Neural crest cell (in vitro differentiated cells): Measurements from ENCODE around the gene FXR1. TPM values are rescaled to one million over a fixed set of nuclear protein-coding genes. Genes with fewer than 3 reads are reported as not detected.

ENCODE experiments used
- DNase-seq: peaks from one replicate; pipeline ENCODE4 v3.0.0; 2021; ENCODE audit warnings: low read depth, mixed read lengths, low spot score
- H3K27ac Mint-ChIP-seq: one replicate; pipeline ENCODE4 v1.8.0; 2021; ENCODE audit warnings: mild to moderate bottlenecking, mixed read lengths; ENCODE audit not compliant: unreplicated experiment
- H3K27me3 Mint-ChIP-seq: 2 replicates; pipeline ENCODE4 v1.8.0; 2021; ENCODE audit warnings: low read depth, mild to moderate bottlenecking, mixed read lengths
- H3K36me3 Mint-ChIP-seq: 2 replicates; pipeline ENCODE4 v1.8.0; 2021; ENCODE audit warnings: low read depth, mild to moderate bottlenecking, mixed read lengths
- H3K4me1 Mint-ChIP-seq: 2 replicates; pipeline ENCODE4 v1.8.0; 2021; ENCODE audit warnings: mixed read lengths
- H3K4me3 Mint-ChIP-seq: one replicate; pipeline ENCODE4 v1.8.0; 2021; ENCODE audit warnings: mild to moderate bottlenecking, mixed read lengths
- H3K9me3 Mint-ChIP-seq: 2 replicates; pipeline ENCODE4 v1.8.0; 2021; ENCODE audit warnings: mixed read lengths
- total RNA-seq: library from RNA; stranded (reverse); gene quantifications from 2 replicates; pipeline ENCODE4 v1.2.1, GENCODE V29; 2021
- TF ChIP-seq, protein P1 (sequence below): fragments of 200-600 bp; sonication (generic); conservative IDR thresholded peaks from 2 replicates; pipeline ENCODE4 v1.5.0; 2021; ENCODE audit warnings: antibody characterized with exemption, mild to moderate bottlenecking

The FXR1 gene
- total RNA-seq, 1 donor from 2014 or later: 190 TPM

DNA sequence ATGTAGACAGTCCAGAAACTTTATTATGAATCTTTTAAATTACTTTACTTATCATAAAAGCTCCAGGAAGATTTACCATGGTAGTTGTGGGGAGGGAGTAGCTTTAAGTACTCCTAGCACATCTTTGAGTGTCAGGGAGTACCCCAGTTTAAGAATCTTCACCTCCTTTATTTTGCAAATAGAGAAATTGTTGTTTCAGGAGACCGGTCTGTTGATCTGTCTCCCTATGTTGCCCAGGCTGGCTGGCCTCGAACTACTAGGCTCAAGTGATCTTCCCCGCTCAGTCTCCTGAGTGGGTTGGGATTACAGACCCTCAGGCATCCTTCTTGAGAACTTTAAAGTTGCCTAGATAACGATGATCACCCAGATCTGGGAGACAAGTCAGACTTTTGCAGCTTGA lies 11.1 kb downstream of the FXR1 start:
- Mint-ChIP-seq H3K36me3 (peaks cover 3% of the 10 kb centered on the region), H3K27ac (no peak overlapping the region), H3K4me3 (no peak overlapping the region), H3K27me3 (no peaks in the 10 kb centered on the region), H3K4me1 (peaks cover 37% of the 10 kb centered on the region), H3K9me3 (no peaks in the 10 kb centered on the region)
- TF ChIP-seq, protein P1, sequence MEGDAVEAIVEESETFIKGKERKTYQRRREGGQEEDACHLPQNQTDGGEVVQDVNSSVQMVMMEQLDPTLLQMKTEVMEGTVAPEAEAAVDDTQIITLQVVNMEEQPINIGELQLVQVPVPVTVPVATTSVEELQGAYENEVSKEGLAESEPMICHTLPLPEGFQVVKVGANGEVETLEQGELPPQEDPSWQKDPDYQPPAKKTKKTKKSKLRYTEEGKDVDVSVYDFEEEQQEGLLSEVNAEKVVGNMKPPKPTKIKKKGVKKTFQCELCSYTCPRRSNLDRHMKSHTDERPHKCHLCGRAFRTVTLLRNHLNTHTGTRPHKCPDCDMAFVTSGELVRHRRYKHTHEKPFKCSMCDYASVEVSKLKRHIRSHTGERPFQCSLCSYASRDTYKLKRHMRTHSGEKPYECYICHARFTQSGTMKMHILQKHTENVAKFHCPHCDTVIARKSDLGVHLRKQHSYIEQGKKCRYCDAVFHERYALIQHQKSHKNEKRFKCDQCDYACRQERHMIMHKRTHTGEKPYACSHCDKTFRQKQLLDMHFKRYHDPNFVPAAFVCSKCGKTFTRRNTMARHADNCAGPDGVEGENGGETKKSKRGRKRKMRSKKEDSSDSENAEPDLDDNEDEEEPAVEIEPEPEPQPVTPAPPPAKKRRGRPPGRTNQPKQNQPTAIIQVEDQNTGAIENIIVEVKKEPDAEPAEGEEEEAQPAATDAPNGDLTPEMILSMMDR: no peak
- DNase-seq: no peak

- DNase-seq: no peak
- no peaks in the 10 kb centered on the region for H3K9me3 Mint-ChIP-seq
- H3K27ac Mint-ChIP-seq: no peak overlapping the region
- TF ChIP-seq, protein P1: no peak
- H3K4me1 Mint-ChIP-seq: peaks cover 33% of the 10 kb centered on the region
- peaks cover 8% of the 10 kb centered on the region for H3K36me3 Mint-ChIP-seq
- no peaks in the 10 kb centered on the region for H3K27me3 Mint-ChIP-seq
- H3K4me3 Mint-ChIP-seq: no peak overlapping the region
Measured at GRCh38 chr3:180926526-180926925, 14.1 kb downstream of the FXR1 start.

DNA sequence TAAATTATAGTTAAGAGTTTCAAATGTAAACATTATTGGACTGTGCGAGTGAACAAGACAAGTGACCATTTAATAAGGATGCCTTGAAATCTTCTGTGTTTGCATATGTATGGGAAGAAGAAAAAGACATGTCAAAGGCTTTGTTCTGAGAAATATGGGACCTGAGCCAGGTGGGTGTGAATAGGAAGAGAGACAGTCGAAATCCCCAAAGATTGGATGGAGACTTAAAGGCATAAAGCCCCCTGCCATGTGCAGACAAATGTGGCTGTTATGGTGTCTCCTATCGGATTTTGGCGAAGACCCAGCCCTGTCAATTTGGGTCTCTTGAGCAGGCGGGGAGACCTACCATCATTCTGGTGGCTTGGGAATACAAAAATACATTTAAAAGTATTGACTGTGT lies 16.9 kb downstream of the FXR1 start:
- Mint-ChIP-seq H3K27ac (no peak overlapping the region), H3K27me3 (no peaks in the 10 kb centered on the region), H3K4me3 (no peak overlapping the region), H3K4me1 (peaks cover 30% of the 10 kb centered on the region), H3K9me3 (no peaks in the 10 kb centered on the region), H3K36me3 (peaks cover 8% of the 10 kb centered on the region)
- TF ChIP-seq, protein P1: no peak
- no peak for DNase-seq

- Mint-ChIP-seq H3K9me3 (no peaks in the 10 kb centered on the region), H3K27ac (no peak overlapping the region), H3K36me3 (peaks cover 8% of the 10 kb centered on the region), H3K4me1 (peaks cover 26% of the 10 kb centered on the region), H3K4me3 (no peak overlapping the region), H3K27me3 (no peaks in the 10 kb centered on the region)
- DNase-seq: no peak
- TF ChIP-seq, protein P1: no peak
Measured at GRCh38 chr3:180930526-180930925, 18.1 kb downstream of the FXR1 start.

- Mint-ChIP-seq H3K36me3 (peaks cover 6% of the 10 kb centered on the region), H3K27ac (no peak overlapping the region), H3K4me1 (peaks cover 20% of the 10 kb centered on the region), H3K27me3 (no peaks in the 10 kb centered on the region), H3K9me3 (no peaks in the 10 kb centered on the region), H3K4me3 (no peak overlapping the region)
- TF ChIP-seq, protein P1: no peak
- no peak for DNase-seq
Measured at GRCh38 chr3:180932819-180933218, 20.3 kb downstream of the FXR1 start.

- no peak overlapping the region for H3K27ac Mint-ChIP-seq
- H3K9me3 Mint-ChIP-seq: no peaks in the 10 kb centered on the region
- TF ChIP-seq, protein P1: no peak
- H3K36me3 Mint-ChIP-seq: peaks cover 3% of the 10 kb centered on the region
- peaks cover 15% of the 10 kb centered on the region for H3K4me1 Mint-ChIP-seq
- H3K27me3 Mint-ChIP-seq: no peaks in the 10 kb centered on the region
- DNase-seq: no peak
- H3K4me3 Mint-ChIP-seq: no peak overlapping the region
Measured at GRCh38 chr3:180934638-180935037, 22.2 kb downstream of the FXR1 start.
